GM12874 (cell line): ENCODE measurements around the gene ATG13.

Experiments used
- TF ChIP-seq, protein P1 (sequence below): IDR thresholded peaks from 2 replicates; pipeline ENCODE4 v1.5.1; 2011; ENCODE audit warnings: low read depth, mild to moderate bottlenecking, control low read depth, low read length, moderate library complexity; ENCODE audit not compliant: insufficient read depth

ATG13 gene

DNA sequence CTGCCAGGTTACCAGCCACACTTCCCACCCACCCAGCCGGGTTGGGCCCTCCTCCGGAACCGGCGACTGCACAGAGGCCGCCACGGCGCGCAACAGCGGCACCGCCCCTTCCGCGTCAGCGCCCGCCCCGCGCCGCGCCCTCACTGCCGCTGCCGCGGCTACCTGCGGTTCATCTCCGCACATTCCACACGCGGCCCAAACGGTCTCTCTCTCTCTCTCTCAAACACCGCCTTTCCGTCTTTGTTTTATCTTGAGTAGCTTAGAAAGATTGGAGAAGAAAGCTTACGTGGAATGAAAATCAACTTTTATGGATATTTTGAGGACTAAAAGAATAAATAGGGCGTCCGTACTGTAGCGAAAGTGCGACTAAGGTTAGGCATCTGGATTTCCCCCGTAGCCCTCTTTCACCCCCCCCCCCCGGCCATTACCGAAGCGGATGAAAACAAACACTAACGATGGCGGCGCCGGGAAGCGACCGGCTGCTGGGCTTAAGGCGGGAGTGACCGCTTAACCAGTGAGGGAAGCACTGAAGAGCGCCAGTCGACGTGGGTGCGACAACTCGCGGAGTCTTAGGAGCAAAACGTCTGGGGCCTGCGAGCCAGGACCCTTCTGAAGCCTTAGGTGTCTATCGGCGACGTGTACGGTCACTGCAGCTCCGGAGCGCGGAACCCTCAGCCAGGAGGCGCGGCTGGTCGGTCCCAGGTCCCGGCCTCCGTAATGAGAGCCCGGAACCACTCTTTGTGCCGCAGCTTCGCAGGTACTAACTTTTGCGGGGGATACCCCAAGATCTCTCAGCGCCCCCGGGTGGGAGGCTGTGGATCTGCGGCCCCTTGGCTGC is at the start of gene ATG13, which contains the start of gene HARBI1:
Gene ATG13 (plus strand): TSS at position 420 of the 838 bp plus-strand sequence. CDS start 26,739 bp downstream, outside the sequence.
Gene HARBI1 (minus strand): TSS at position 94 of the 838 bp plus-strand sequence. CDS start 990 bp downstream, outside the sequence.
- TF ChIP-seq, protein P1, sequence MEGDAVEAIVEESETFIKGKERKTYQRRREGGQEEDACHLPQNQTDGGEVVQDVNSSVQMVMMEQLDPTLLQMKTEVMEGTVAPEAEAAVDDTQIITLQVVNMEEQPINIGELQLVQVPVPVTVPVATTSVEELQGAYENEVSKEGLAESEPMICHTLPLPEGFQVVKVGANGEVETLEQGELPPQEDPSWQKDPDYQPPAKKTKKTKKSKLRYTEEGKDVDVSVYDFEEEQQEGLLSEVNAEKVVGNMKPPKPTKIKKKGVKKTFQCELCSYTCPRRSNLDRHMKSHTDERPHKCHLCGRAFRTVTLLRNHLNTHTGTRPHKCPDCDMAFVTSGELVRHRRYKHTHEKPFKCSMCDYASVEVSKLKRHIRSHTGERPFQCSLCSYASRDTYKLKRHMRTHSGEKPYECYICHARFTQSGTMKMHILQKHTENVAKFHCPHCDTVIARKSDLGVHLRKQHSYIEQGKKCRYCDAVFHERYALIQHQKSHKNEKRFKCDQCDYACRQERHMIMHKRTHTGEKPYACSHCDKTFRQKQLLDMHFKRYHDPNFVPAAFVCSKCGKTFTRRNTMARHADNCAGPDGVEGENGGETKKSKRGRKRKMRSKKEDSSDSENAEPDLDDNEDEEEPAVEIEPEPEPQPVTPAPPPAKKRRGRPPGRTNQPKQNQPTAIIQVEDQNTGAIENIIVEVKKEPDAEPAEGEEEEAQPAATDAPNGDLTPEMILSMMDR, result peak; percentile 87

DNA sequence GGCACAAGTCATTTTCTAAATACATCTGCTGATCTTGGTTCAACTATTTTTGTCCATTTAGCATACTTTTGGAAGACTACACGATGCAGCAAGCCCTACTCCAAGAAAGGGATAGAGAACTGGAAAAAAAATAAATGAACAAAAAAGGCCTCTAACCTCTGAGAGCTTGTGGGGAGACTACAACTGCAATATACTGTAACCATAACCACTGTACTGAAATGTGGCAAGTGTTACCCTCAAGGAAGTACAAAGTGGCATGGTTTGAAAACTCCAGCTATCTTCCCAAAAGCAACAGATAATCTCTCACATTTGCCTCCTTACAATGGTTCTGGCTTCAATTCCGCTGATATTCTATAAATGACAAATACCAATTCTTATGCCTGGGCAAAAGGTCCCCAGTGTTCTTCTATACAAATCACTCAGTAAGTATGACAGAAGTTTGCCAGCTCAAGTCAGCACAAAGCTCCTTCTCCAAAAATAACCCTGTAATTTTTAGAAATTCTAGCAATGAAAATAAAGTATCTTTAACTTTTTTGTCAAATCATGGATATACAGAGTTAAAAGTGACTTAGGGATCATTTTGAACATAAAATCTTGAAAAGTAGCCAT is 46.5 kb upstream of the ATG13 start:
- TF ChIP-seq, protein P1, result no peak

DNA sequence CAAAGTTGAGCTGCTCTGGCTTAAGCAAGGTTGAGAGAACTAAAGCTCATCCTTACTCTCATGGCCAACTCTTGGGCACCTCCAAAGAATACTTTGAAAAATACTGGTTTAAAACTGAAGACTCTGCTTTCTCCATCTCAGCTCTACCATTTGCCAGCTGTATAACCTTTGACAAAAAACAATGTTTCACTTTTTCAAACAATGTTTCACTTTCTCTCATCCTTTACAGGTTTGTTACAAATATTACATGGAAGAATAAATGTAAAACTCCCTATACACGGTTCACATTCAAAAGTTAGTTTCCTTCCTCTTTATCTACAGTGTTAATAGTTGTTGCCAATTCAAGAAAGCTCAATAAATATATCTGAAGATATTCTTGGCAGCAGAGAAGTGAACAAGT is 42.7 kb upstream of the ATG13 start:
- TF ChIP-seq, protein P1, result no peak

DNA sequence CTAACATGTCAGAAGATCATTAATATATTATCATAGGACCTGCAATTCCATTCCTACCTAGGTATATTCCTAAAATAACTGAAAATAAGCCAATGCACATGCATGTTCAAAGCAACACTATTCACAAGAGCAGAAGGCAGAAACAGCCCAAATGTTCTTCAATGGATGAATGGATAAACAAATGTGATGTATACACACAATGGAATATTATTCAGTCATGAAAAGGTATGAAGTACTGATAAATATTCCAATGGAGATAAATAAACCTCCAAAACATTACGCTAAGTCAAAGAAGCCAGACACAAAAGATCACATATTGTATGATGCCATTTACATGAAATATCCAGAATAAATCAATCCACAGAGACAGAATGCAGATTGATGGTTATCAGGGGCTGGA is 40.3 kb upstream of the ATG13 start:
- TF ChIP-seq, protein P1, result no peak

DNA sequence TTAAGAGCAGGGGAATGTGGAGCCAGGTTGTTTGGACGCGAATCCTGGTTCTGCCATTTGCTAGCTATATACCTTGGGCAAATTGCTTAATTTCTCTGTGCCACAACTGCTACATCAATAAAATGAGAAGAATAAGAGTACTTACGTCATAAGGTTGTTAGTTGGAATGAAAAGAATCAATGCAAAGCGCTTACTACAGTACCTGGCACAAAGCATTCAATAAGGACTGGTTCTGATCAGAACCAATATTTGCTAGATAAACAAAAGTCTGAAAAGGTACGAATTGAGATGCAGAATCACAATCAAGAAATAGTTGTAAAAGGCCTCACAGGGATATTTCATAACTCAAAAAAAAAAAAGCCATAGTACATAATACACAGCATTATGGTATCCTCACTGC is 34.8 kb upstream of the ATG13 start:
- TF ChIP-seq, protein P1, result no peak

DNA sequence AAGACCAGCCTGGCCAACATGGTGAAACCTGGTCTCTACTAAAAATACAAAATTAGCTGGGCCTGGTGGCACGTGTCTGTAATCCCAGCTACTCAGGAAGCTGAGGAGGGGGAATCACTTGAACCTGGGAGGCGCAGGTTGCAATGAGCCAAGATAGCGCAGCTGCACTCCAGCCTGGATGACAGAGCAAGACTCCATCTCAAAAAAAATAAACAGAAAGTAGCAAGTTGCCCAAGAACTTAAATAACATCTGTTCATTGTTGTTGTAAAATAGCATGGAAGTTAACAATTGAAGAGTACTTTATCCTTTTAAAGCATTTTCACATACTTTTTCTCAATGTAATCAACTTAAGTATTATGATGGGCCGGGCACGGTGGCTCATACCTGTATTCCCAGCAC is 29.2 kb upstream of the ATG13 start:
- TF ChIP-seq, protein P1, result no peak

DNA sequence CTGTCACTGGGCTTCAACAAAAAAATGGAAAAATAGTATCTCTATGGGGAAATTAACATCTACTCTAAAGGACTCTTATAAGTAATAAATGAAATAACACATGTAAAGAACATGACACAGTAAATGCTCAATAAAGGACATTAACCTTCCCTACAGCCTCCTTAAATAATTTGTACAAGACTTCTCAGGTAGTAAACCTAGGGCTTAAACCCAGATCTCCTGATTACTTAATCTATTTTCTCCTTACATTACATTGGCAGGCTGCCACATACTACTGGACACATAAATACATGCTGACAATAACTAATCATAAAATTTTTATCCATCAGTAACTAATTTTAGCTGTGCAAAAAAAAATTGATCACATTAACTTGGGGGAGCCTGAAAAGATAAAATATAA is 28.4 kb upstream of the ATG13 start:
- TF ChIP-seq, protein P1, result no peak
